B cell (primary cell): ENCODE results near the gene ISLR2. TPM values are rescaled to one million over a fixed set of nuclear protein-coding genes. Genes with fewer than 3 reads are reported as not detected.
"Not testable (repeated sequence)": the region's sequence is repeated elsewhere in the genome, so short reads cannot be mapped to it uniquely, and the experiment has no call there.

Experiments used
- ATAC-seq: fragments of 200-7000 bp; cut with Tn5 transposase; one replicate; pipeline ENCODE4 v1.10.0; 2021; ENCODE audit warnings: low read depth, mild to moderate bottlenecking, moderate number of reproducible peaks, moderate library complexity
- CTCF ChIA-PET: fragments of 350-600 bp; sonication (Branson Sonifier 250); formaldehyde crosslinking; loops from one replicate; lab custom pipeline; 2021; ENCODE audit warnings: antibody characterized with exemption, inconsistent platforms; lab: Charles Lee
- POLR2A ChIA-PET: fragments of 350-600 bp; sonication (Branson Sonifier 250); formaldehyde crosslinking; loops from one replicate; lab custom pipeline; 2021; ENCODE audit warnings: antibody characterized with exemption; lab: Charles Lee
- DNase-seq: peaks from one replicate; pipeline ENCODE4 v3.0.0; 2013
- H2AFZ ChIP-seq: 2 replicates; pipeline ENCODE4 v1.6.1; 2012; ENCODE audit warnings: mild to moderate bottlenecking, low read depth, low read length; ENCODE audit not compliant: insufficient read depth, poor library complexity, severe bottlenecking
- H3K27ac ChIP-seq, 2 donors: 1 replicate in 1 of 2; 2 replicates in 1 of 2; pipeline ENCODE4 v1.5.1; 2012 to 2013; ENCODE audit warnings: low read length in 2 of 2, mild to moderate bottlenecking in 2 of 2, moderate library complexity in 1 of 2
- H3K27me3 ChIP-seq, 4 experiments: fragments of 200-600 bp in 1 of 4; sonication (generic) in 1 of 4; replicated peaks in 1 of 4; 1 replicate in 2 of 4; 2 replicates in 2 of 4; pipeline versions ENCODE4 v1.6.1 to v1.7.0; 2013 to 2016; ENCODE audit warnings: low read length in 3 of 4, mild to moderate bottlenecking in 2 of 4, mixed read lengths in 1 of 4, moderate library complexity in 1 of 4; ENCODE audit not compliant: insufficient read depth in 4 of 4, control insufficient read depth in 3 of 4; ENCODE audit errors: control extremely low read depth in 1 of 4
- H3K36me3 ChIP-seq, 2 experiments: replicated peaks in 1 of 2; 1 replicate in 1 of 2; 2 replicates in 1 of 2; pipeline versions ENCODE4 v1.6.1 to v1.7.1; 2013; ENCODE audit warnings: low read length in 1 of 2; ENCODE audit not compliant: insufficient read depth in 2 of 2, control insufficient read depth in 1 of 2; ENCODE audit errors: control extremely low read depth in 1 of 2, extremely low read depth in 1 of 2
- H3K4me1 ChIP-seq, 2 donors: fragments of 200-600 bp in 1 of 2; sonication (generic) in 1 of 2; 1 replicate in 1 of 2; 2 replicates in 1 of 2; pipeline versions ENCODE4 v1.5.1 to v1.6.1; 2013 to 2017; ENCODE audit warnings: low read length in 2 of 2; ENCODE audit not compliant: control insufficient read depth in 2 of 2, insufficient read depth in 2 of 2
- H3K4me2 ChIP-seq: replicated peaks from 2 replicates; pipeline ENCODE3; 2012; ENCODE audit warnings: mild to moderate bottlenecking, low read depth, low read length; ENCODE audit not compliant: poor library complexity, severe bottlenecking
- H3K4me3 ChIP-seq, 5 experiments: fragments of 200-600 bp in 1 of 5; sonication (generic) in 1 of 5; 1 replicate in 3 of 5; 2 replicates in 2 of 5; pipeline versions ENCODE4 v1.5.1 to v1.7.0; 2011 to 2016; ENCODE audit warnings: low read length in 4 of 5, mild to moderate bottlenecking in 4 of 5, low read depth in 2 of 5, control low read depth in 1 of 5, moderate library complexity in 1 of 5; ENCODE audit not compliant: insufficient read depth in 1 of 5; ENCODE audit errors: control extremely low read depth in 1 of 5, extremely low read depth in 1 of 5
- H3K79me2 ChIP-seq: fragments of 200-600 bp; sonication (generic); one replicate; pipeline ENCODE4 v1.6.0; 2016; ENCODE audit warnings: low read length; ENCODE audit not compliant: control insufficient read depth, insufficient read depth
- H3K9ac ChIP-seq: fragments of 200-600 bp; sonication (generic); 2 replicates; pipeline ENCODE4 v1.6.1; 2017; ENCODE audit warnings: mild to moderate bottlenecking, low read length, moderate library complexity
- H3K9me3 ChIP-seq, 3 donors: one replicate each; pipeline versions ENCODE4 v1.6.1 to v1.7.1; 2013; ENCODE audit warnings: low read length in 2 of 3; ENCODE audit not compliant: control insufficient read depth in 2 of 3, insufficient read depth in 1 of 3; ENCODE audit errors: control extremely low read depth in 1 of 3
- H4K20me1 ChIP-seq: 2 replicates; pipeline ENCODE4 v1.6.0; 2012; ENCODE audit warnings: mild to moderate bottlenecking, low read length; ENCODE audit not compliant: insufficient read depth, control insufficient read depth, poor library complexity, severe bottlenecking
- H3K27ac Mint-ChIP-seq: one replicate; pipeline ENCODE4 v1.8.0; 2021; ENCODE audit warnings: mixed read lengths
- H3K27me3 Mint-ChIP-seq: one replicate; pipeline ENCODE4 v1.8.0; 2021; ENCODE audit warnings: mixed read lengths
- H3K4me1 Mint-ChIP-seq: one replicate; pipeline ENCODE4 v1.8.0; 2021; ENCODE audit warnings: mixed read lengths
- H3K4me3 Mint-ChIP-seq: one replicate; pipeline ENCODE4 v1.8.0; 2021; ENCODE audit warnings: mixed read lengths
- H3K9me3 Mint-ChIP-seq: one replicate; pipeline ENCODE4 v1.8.0; 2022; ENCODE audit warnings: mixed read lengths; ENCODE audit not compliant: insufficient read depth
- CTCF ChIP-seq: fragments of 200-600 bp; IDR thresholded peaks from one replicate; pipeline ENCODE4 v1.8.0; 2022; ENCODE audit warnings: antibody characterized with exemption, mild to moderate bottlenecking
- EZH2 ChIP-seq: IDR thresholded peaks from 2 replicates; pipeline ENCODE4 v1.6.1; 2012; ENCODE audit warnings: borderline replicate concordance, low read depth, mild to moderate bottlenecking, moderate library complexity, low read length; ENCODE audit not compliant: insufficient read depth, poor library complexity, severe bottlenecking
- WGBS: methylation state at CpG from one replicate; pipeline ENCODE4 v1.1.5; 2013; ENCODE audit warnings: missing lambda C conversion rate; ENCODE audit not compliant: insufficient coverage; 5-methylcytosine and 5-hydroxymethylcytosine counted together
- intact Hi-C: fragments of 100-400 bp; cut with micrococcal nuclease; formaldehyde crosslinking; loops from one replicate; pipeline ENCODE4 v1.10.0; 2022
- polyA plus RNA-seq: library from polyadenylated mRNA; depleted of rRNA; stranded (reverse); fragments of >200 nt; gene quantifications from 2 replicates; pipeline ENCODE4 v1.2.3, GENCODE V29; 2012
- total RNA-seq, 2 donors: library from RNA; stranded (reverse); fragments of 120-200 nt in 1 of 2; gene quantifications; 1 replicate in 1 of 2; 2 replicates in 1 of 2; pipeline versions ENCODE4 v1.2.3 to v1.2.4, GENCODE V29; 2013 to 2022

The ISLR2 gene
- total and polyA plus RNA-seq, 2 donors (not counting 1 experiment from before 2014, with no cell fraction given): not detected

DNA sequence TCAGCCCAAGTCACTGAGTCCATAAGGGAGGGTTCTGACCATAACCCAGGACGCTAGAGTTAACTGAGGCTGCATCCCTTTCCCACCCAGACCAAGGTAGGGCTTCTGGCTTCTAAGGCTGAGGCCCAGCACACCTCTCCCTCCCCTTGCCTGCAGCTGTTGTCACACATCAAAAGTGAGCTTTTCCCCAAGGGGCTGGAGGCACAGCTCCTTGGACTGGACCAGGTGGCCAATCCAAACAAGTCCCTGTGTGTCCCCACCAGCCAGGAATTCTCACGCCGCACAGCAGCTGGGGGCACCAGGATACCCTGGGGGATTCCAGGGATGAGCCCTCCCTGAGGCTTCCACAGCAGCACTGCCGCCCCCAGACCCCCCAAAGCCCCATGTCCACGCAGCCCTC, 22.3 kb upstream of the ISLR2 start:
- peaks cover 10% of the 10 kb centered on the region for H3K27me3 Mint-ChIP-seq
- 78% methylated on average over 5 of the region's 5 CpGs for WGBS
- TF ChIP-seq CTCF: no peak
- TF ChIP-seq EZH2: no peak
- Histone ChIP-seq H4K20me1 (no peaks in the 10 kb centered on the region), H2AFZ (no peak overlapping the region), H3K36me3 (no peaks in the 10 kb centered on the region), H3K27me3 (no peaks in the 10 kb centered on the region), H3K4me1 (no peaks in the 10 kb centered on the region), H3K4me3 (no peak overlapping the region), H3K4me2 (no peak overlapping the region), H3K9me3 (no peaks in the 10 kb centered on the region), H3K79me2 (no peaks in the 10 kb centered on the region), H3K9ac (no peak overlapping the region), H3K27ac (no peak overlapping the region)
- CTCF ChIA-PET: no interaction called here
- no peak for DNase-seq
- no peak overlapping the region for H3K4me3 Mint-ChIP-seq
- H3K27ac Mint-ChIP-seq: no peak overlapping the region
- H3K4me1 Mint-ChIP-seq: no peaks in the 10 kb centered on the region
- POLR2A ChIA-PET: no interaction called here
- no peak for ATAC-seq
- intact Hi-C loops: no loop called here
- no peaks in the 10 kb centered on the region for H3K9me3 Mint-ChIP-seq

- DNase-seq, H3K27ac ChIP-seq, H3K9me3 ChIP-seq, H3K4me3 Mint-ChIP-seq, H3K4me1 Mint-ChIP-seq, H3K4me1 ChIP-seq, H3K79me2 ChIP-seq, H4K20me1 ChIP-seq, H3K36me3 ChIP-seq, POLR2A ChIA-PET, H3K9ac ChIP-seq, H3K27ac Mint-ChIP-seq, H3K4me2 ChIP-seq, intact Hi-C loops, CTCF ChIA-PET, H3K27me3 ChIP-seq, H2AFZ ChIP-seq, H3K9me3 Mint-ChIP-seq, ATAC-seq, H3K4me3 ChIP-seq: not testable (repeated sequence)
- 100% methylated on average over 1 of the region's 6 CpGs for WGBS
- peaks cover 13% of the 10 kb centered on the region for H3K27me3 Mint-ChIP-seq
Observed at GRCh38 chr15:74108611-74109010, 21.8 kb upstream of the ISLR2 start.
